Endodermal cell (in vitro differentiated cells): ENCODE data around the gene KIAA1755. TPM values are rescaled to one million over a fixed set of nuclear protein-coding genes. Genes with fewer than 3 reads are reported as not detected.
"Not testable (repeated sequence)": the region's sequence is repeated elsewhere in the genome, so short reads cannot be mapped to it uniquely, and the experiment has no call there.

Source experiments
- DNase-seq: peaks from one replicate; pipeline ENCODE4 v3.0.0-alpha.2; 2017
- H3K27ac ChIP-seq: 2 replicates; pipeline ENCODE4 v1.5.1; 2013; ENCODE audit warnings: mild to moderate bottlenecking, low read depth, low read length, moderate library complexity
- H3K27me3 ChIP-seq: 2 replicates; pipeline ENCODE4 v1.6.1; 2013; ENCODE audit warnings: mild to moderate bottlenecking, low read length, moderate library complexity; ENCODE audit not compliant: insufficient read depth, control insufficient read depth, poor library complexity, severe bottlenecking
- H3K36me3 ChIP-seq: 2 replicates; pipeline ENCODE4 v1.7.0; 2013; ENCODE audit warnings: mild to moderate bottlenecking, low read length, moderate library complexity; ENCODE audit not compliant: control insufficient read depth, insufficient read depth
- H3K4me1 ChIP-seq: one replicate; pipeline ENCODE4 v1.7.0; 2013; ENCODE audit warnings: low read length; ENCODE audit not compliant: control insufficient read depth, insufficient read depth
- H3K4me3 ChIP-seq: 2 replicates; pipeline ENCODE4 v1.5.1; 2013; ENCODE audit warnings: mild to moderate bottlenecking, low read length, moderate library complexity
- H3K9ac ChIP-seq: 2 replicates; pipeline ENCODE4 v1.6.1; 2013; ENCODE audit warnings: mild to moderate bottlenecking, low read length, moderate library complexity; ENCODE audit not compliant: poor library complexity, severe bottlenecking; ENCODE audit errors: extremely low read depth
- H3K9me3 ChIP-seq: 2 replicates; pipeline ENCODE4 v1.6.1; 2013; ENCODE audit warnings: mild to moderate bottlenecking, low read length, moderate library complexity; ENCODE audit not compliant: control insufficient read depth
- H3K27ac Mint-ChIP-seq: 2 replicates; pipeline ENCODE4 v1.8.0; 2020; ENCODE audit warnings: mixed read lengths
- H3K27me3 Mint-ChIP-seq: 2 replicates; pipeline ENCODE4 v1.8.0; 2021; ENCODE audit warnings: mild to moderate bottlenecking, mixed read lengths; ENCODE audit not compliant: insufficient read depth
- H3K36me3 Mint-ChIP-seq: 2 replicates; pipeline ENCODE4 v1.8.0; 2020; ENCODE audit warnings: low read depth, mixed read lengths
- H3K4me1 Mint-ChIP-seq: 2 replicates; pipeline ENCODE4 v1.8.0; 2020; ENCODE audit warnings: mixed read lengths
- H3K4me3 Mint-ChIP-seq: 2 replicates; pipeline ENCODE4 v1.8.0; 2020; ENCODE audit warnings: mild to moderate bottlenecking, moderate library complexity, mixed read lengths
- H3K9me3 Mint-ChIP-seq: 2 replicates; pipeline ENCODE4 v1.8.0; 2020; ENCODE audit warnings: mild to moderate bottlenecking, mixed read lengths
- WGBS, 2 experiments: methylation state at CpG; one replicate each; pipeline versions ENCODE4 v1.1.5 to v1.1.7; 2013; ENCODE audit warnings: missing lambda C conversion rate in 2 of 2, mixed read lengths in 1 of 2; ENCODE audit not compliant: insufficient coverage in 1 of 2, insufficient read length in 1 of 2; 5-methylcytosine and 5-hydroxymethylcytosine counted together
- total RNA-seq, 2 donors: library from RNA; stranded (reverse); fragmentation: NEBNext Ultra II Directional in 1 of 2; extraction: Animal tissue kit (Norgen Biotek cat#: 25700) in 1 of 2; gene quantifications; 2 replicates in 1 of 2; 3 replicates in 1 of 2; pipeline ENCODE4 v1.2.1, GENCODE V29; 2021
- TF ChIP-seq, protein P1 (sequence below): fragments of 200-600 bp; sonication (generic); conservative IDR thresholded peaks from 2 replicates; pipeline ENCODE4 v1.5.0; 2021; ENCODE audit warnings: antibody characterized with exemption, mild to moderate bottlenecking

The KIAA1755 gene
- total RNA-seq, 2 donors from 2014 or later, result not detected

DNA sequence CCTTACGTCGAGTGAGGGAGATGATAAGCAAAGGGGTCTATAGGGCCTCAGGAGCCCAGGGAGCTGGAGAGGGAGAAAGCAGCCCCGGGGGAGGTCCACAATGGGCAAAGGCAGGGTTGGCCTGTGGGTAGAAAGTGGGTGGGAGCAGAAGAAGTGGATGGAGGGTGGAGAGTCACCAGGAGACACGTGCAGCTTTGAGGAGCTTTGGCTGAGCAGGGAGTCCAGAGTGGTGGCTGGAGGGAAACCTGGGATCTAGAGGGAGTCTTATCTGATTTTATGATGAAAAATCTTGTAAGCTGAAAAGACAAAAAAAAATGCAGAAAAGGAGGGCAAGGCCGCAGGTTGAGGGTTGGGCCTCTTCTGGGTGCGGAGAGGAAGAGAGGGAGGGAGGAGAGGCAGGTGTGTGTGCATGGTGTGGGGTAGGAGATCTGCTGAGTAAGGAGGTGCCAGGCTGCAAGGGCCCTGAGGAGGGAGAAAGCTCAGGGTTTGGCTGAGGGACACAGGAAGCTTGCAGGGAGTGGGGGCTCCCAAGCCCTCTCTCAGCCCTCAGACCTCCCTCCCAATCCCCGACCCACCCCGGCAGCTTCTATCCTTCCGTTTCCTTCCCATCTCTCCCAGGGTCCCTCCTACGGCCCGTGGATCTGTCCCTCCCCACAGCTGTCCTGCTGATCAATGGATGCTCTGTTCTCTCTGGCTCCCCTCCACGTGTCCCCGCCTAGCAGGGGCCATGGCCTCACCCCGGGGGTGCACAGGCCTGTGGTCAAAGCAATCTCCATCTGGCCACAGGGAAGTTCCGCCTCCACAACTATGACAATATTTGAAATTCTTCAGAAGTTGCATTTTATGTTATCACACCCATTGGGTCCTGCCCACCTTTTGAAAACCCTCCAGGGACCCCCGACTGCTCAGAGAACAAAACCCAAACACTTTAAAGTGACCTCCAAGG, 26.3 kb upstream of the KIAA1755 start:
- no peaks in the 10 kb centered on the region for H3K36me3 ChIP-seq
- H3K27me3 ChIP-seq, result no peaks in the 10 kb centered on the region
- H3K9ac ChIP-seq, result no peak overlapping the region
- H3K4me3 Mint-ChIP-seq, result no peak overlapping the region
- H3K27ac Mint-ChIP-seq, result no peak overlapping the region
- H3K27ac ChIP-seq, result peak overlapping the region; percentile 66
- TF ChIP-seq, protein P1, sequence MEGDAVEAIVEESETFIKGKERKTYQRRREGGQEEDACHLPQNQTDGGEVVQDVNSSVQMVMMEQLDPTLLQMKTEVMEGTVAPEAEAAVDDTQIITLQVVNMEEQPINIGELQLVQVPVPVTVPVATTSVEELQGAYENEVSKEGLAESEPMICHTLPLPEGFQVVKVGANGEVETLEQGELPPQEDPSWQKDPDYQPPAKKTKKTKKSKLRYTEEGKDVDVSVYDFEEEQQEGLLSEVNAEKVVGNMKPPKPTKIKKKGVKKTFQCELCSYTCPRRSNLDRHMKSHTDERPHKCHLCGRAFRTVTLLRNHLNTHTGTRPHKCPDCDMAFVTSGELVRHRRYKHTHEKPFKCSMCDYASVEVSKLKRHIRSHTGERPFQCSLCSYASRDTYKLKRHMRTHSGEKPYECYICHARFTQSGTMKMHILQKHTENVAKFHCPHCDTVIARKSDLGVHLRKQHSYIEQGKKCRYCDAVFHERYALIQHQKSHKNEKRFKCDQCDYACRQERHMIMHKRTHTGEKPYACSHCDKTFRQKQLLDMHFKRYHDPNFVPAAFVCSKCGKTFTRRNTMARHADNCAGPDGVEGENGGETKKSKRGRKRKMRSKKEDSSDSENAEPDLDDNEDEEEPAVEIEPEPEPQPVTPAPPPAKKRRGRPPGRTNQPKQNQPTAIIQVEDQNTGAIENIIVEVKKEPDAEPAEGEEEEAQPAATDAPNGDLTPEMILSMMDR, result no peak
- H3K4me3 ChIP-seq, result no peak overlapping the region
- H3K4me1 Mint-ChIP-seq, result peaks cover 3% of the 10 kb centered on the region
- no peaks in the 10 kb centered on the region for H3K4me1 ChIP-seq
- no peak for DNase-seq
- H3K27me3 Mint-ChIP-seq, result no peaks in the 10 kb centered on the region
- peaks cover 9% of the 10 kb centered on the region for H3K9me3 Mint-ChIP-seq
- WGBS, 2 experiments, result 59 to 78% methylated on average over 10 to 16 of the region's 16 CpGs
- no peaks in the 10 kb centered on the region for H3K9me3 ChIP-seq
- H3K36me3 Mint-ChIP-seq, result no peaks in the 10 kb centered on the region

DNA sequence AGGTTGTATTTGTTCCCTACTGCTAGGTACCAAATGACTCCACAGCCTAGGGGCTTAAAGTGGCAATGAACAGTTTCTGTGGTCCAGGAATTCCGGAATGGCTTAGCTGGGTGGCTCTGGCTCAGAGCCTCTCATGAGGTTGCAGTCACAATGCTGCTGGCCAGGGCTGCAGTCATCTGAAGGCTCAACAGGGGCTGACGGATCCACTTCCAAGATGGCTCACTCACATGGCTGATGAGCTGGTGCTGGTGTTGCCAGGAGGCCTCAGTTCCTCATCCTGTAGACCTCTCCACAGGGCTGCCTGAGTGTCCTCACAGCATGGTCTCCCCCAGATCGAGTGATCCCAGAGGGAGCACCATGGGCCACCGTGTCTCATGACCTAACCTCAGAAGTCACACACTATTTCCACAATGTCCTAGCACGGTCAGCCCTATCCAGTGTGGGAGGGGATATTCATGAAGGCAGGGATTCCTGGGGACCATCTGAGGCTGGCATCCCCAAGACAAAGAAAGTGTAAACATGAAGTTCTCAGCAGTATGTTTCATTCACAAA, 24.4 kb upstream of the KIAA1755 start:
- no peak overlapping the region for H3K27ac ChIP-seq
- Mint-ChIP-seq H3K4me3 (no peak overlapping the region), H3K36me3 (no peaks in the 10 kb centered on the region), H3K27me3 (no peaks in the 10 kb centered on the region), H3K9me3 (peaks cover 17% of the 10 kb centered on the region), H3K27ac (no peak overlapping the region), H3K4me1 (no peaks in the 10 kb centered on the region)
- no peaks in the 10 kb centered on the region for H3K36me3 ChIP-seq
- no peaks in the 10 kb centered on the region for H3K4me1 ChIP-seq
- H3K9ac ChIP-seq, result no peak overlapping the region
- H3K27me3 ChIP-seq, result no peaks in the 10 kb centered on the region
- DNase-seq, result no peak
- no peaks in the 10 kb centered on the region for H3K9me3 ChIP-seq
- TF ChIP-seq, protein P1, result no peak
- WGBS, 2 experiments, result 85 to 86% methylated on average over 5 of the region's 5 CpGs
- no peak overlapping the region for H3K4me3 ChIP-seq

DNA sequence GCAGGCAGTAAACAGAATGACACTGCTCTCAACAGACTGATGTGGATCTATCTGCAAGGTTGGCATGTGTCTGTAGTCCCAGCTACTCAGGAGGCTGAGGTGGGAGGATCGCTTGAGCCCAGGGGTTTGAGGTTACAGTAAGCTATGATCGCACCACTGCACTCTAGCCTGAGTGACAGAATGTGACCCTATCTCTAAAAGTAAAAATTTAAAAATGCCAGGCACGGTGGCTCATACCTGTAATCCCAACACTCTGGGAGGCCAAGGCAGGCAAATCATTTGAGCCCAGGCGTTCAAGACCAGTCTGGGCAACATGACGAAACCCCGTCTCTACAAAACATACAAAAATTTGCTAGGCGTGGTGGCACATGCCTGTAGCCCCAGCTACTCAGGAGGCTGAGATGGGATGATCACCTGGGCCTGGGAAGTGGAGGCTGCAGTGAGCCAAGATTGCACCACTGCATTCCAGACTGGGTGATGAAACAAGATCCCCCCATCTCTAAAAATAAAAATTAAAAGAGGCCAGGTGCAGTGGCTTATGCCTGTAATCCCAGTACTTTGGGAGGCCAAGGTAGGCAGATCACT, 23.6 kb upstream of the KIAA1755 start:
- not testable (repeated sequence) for H3K4me3 ChIP-seq, H3K4me3 Mint-ChIP-seq, H3K9me3 ChIP-seq, H3K27me3 Mint-ChIP-seq, H3K4me1 Mint-ChIP-seq, H3K27ac ChIP-seq, DNase-seq, H3K27me3 ChIP-seq, H3K27ac Mint-ChIP-seq, H3K36me3 Mint-ChIP-seq, H3K9ac ChIP-seq, H3K36me3 ChIP-seq, H3K4me1 ChIP-seq
- WGBS, 2 experiments, result 86 to 97% methylated on average over 6 to 7 of the region's 7 CpGs
- peaks cover 17% of the 10 kb centered on the region for H3K9me3 Mint-ChIP-seq
